B cell (primary cell): ENCODE measurements around the gene TENT5A. TPM values are rescaled to one million over a fixed set of nuclear protein-coding genes. Genes with fewer than 3 reads are reported as not detected.

Experiments
- ATAC-seq: fragments of 200-7000 bp; cut with Tn5 transposase; one replicate; pipeline ENCODE4 v1.10.0; 2021; ENCODE audit warnings: low read depth, mild to moderate bottlenecking, moderate number of reproducible peaks, moderate library complexity
- CTCF ChIA-PET: fragments of 350-600 bp; sonication (Branson Sonifier 250); formaldehyde crosslinking; loops from one replicate; lab custom pipeline; 2021; ENCODE audit warnings: antibody characterized with exemption, inconsistent platforms; lab: Charles Lee
- POLR2A ChIA-PET: fragments of 350-600 bp; sonication (Branson Sonifier 250); formaldehyde crosslinking; loops from one replicate; lab custom pipeline; 2021; ENCODE audit warnings: antibody characterized with exemption; lab: Charles Lee
- DNase-seq: peaks from one replicate; pipeline ENCODE4 v3.0.0; 2013
- H2AFZ ChIP-seq: 2 replicates; pipeline ENCODE4 v1.6.1; 2012; ENCODE audit warnings: mild to moderate bottlenecking, low read depth, low read length; ENCODE audit not compliant: insufficient read depth, poor library complexity, severe bottlenecking
- H3K27ac ChIP-seq, 2 donors: 1 replicate in 1 of 2; 2 replicates in 1 of 2; pipeline ENCODE4 v1.5.1; 2012 to 2013; ENCODE audit warnings: low read length in 2 of 2, mild to moderate bottlenecking in 2 of 2, moderate library complexity in 1 of 2
- H3K27me3 ChIP-seq, 4 experiments: fragments of 200-600 bp in 1 of 4; sonication (generic) in 1 of 4; replicated peaks in 1 of 4; 1 replicate in 2 of 4; 2 replicates in 2 of 4; pipeline versions ENCODE4 v1.6.1 to v1.7.0; 2013 to 2016; ENCODE audit warnings: low read length in 3 of 4, mild to moderate bottlenecking in 2 of 4, mixed read lengths in 1 of 4, moderate library complexity in 1 of 4; ENCODE audit not compliant: insufficient read depth in 4 of 4, control insufficient read depth in 3 of 4; ENCODE audit errors: control extremely low read depth in 1 of 4
- H3K36me3 ChIP-seq, 2 experiments: replicated peaks in 1 of 2; 1 replicate in 1 of 2; 2 replicates in 1 of 2; pipeline versions ENCODE4 v1.6.1 to v1.7.1; 2013; ENCODE audit warnings: low read length in 1 of 2; ENCODE audit not compliant: insufficient read depth in 2 of 2, control insufficient read depth in 1 of 2; ENCODE audit errors: control extremely low read depth in 1 of 2, extremely low read depth in 1 of 2
- H3K4me1 ChIP-seq, 2 donors: fragments of 200-600 bp in 1 of 2; sonication (generic) in 1 of 2; 1 replicate in 1 of 2; 2 replicates in 1 of 2; pipeline versions ENCODE4 v1.5.1 to v1.6.1; 2013 to 2017; ENCODE audit warnings: low read length in 2 of 2; ENCODE audit not compliant: control insufficient read depth in 2 of 2, insufficient read depth in 2 of 2
- H3K4me2 ChIP-seq: replicated peaks from 2 replicates; pipeline ENCODE3; 2012; ENCODE audit warnings: mild to moderate bottlenecking, low read depth, low read length; ENCODE audit not compliant: poor library complexity, severe bottlenecking
- H3K4me3 ChIP-seq, 5 experiments: fragments of 200-600 bp in 1 of 5; sonication (generic) in 1 of 5; 1 replicate in 3 of 5; 2 replicates in 2 of 5; pipeline versions ENCODE4 v1.5.1 to v1.7.0; 2011 to 2016; ENCODE audit warnings: low read length in 4 of 5, mild to moderate bottlenecking in 4 of 5, low read depth in 2 of 5, control low read depth in 1 of 5, moderate library complexity in 1 of 5; ENCODE audit not compliant: insufficient read depth in 1 of 5; ENCODE audit errors: control extremely low read depth in 1 of 5, extremely low read depth in 1 of 5
- H3K79me2 ChIP-seq: fragments of 200-600 bp; sonication (generic); one replicate; pipeline ENCODE4 v1.6.0; 2016; ENCODE audit warnings: low read length; ENCODE audit not compliant: control insufficient read depth, insufficient read depth
- H3K9ac ChIP-seq: fragments of 200-600 bp; sonication (generic); 2 replicates; pipeline ENCODE4 v1.6.1; 2017; ENCODE audit warnings: mild to moderate bottlenecking, low read length, moderate library complexity
- H3K9me3 ChIP-seq, 3 donors: one replicate each; pipeline versions ENCODE4 v1.6.1 to v1.7.1; 2013; ENCODE audit warnings: low read length in 2 of 3; ENCODE audit not compliant: control insufficient read depth in 2 of 3, insufficient read depth in 1 of 3; ENCODE audit errors: control extremely low read depth in 1 of 3
- H4K20me1 ChIP-seq: 2 replicates; pipeline ENCODE4 v1.6.0; 2012; ENCODE audit warnings: mild to moderate bottlenecking, low read length; ENCODE audit not compliant: insufficient read depth, control insufficient read depth, poor library complexity, severe bottlenecking
- H3K27ac Mint-ChIP-seq: one replicate; pipeline ENCODE4 v1.8.0; 2021; ENCODE audit warnings: mixed read lengths
- H3K27me3 Mint-ChIP-seq: one replicate; pipeline ENCODE4 v1.8.0; 2021; ENCODE audit warnings: mixed read lengths
- H3K4me1 Mint-ChIP-seq: one replicate; pipeline ENCODE4 v1.8.0; 2021; ENCODE audit warnings: mixed read lengths
- H3K4me3 Mint-ChIP-seq: one replicate; pipeline ENCODE4 v1.8.0; 2021; ENCODE audit warnings: mixed read lengths
- H3K9me3 Mint-ChIP-seq: one replicate; pipeline ENCODE4 v1.8.0; 2022; ENCODE audit warnings: mixed read lengths; ENCODE audit not compliant: insufficient read depth
- CTCF ChIP-seq: fragments of 200-600 bp; IDR thresholded peaks from one replicate; pipeline ENCODE4 v1.8.0; 2022; ENCODE audit warnings: antibody characterized with exemption, mild to moderate bottlenecking
- EZH2 ChIP-seq: IDR thresholded peaks from 2 replicates; pipeline ENCODE4 v1.6.1; 2012; ENCODE audit warnings: borderline replicate concordance, low read depth, mild to moderate bottlenecking, moderate library complexity, low read length; ENCODE audit not compliant: insufficient read depth, poor library complexity, severe bottlenecking
- WGBS: methylation state at CpG from one replicate; pipeline ENCODE4 v1.1.5; 2013; ENCODE audit warnings: missing lambda C conversion rate; ENCODE audit not compliant: insufficient coverage; 5-methylcytosine and 5-hydroxymethylcytosine counted together
- intact Hi-C: fragments of 100-400 bp; cut with micrococcal nuclease; formaldehyde crosslinking; loops from one replicate; pipeline ENCODE4 v1.10.0; 2022
- polyA plus RNA-seq: library from polyadenylated mRNA; depleted of rRNA; stranded (reverse); fragments of >200 nt; gene quantifications from 2 replicates; pipeline ENCODE4 v1.2.3, GENCODE V29; 2012
- total RNA-seq, 2 donors: library from RNA; stranded (reverse); fragments of 120-200 nt in 1 of 2; gene quantifications; 1 replicate in 1 of 2; 2 replicates in 1 of 2; pipeline versions ENCODE4 v1.2.3 to v1.2.4, GENCODE V29; 2013 to 2022

Gene TENT5A
- total and polyA plus RNA-seq, 2 donors (not counting 1 experiment from before 2014, with no cell fraction given), result 3.9 to 9.4 TPM

DNA sequence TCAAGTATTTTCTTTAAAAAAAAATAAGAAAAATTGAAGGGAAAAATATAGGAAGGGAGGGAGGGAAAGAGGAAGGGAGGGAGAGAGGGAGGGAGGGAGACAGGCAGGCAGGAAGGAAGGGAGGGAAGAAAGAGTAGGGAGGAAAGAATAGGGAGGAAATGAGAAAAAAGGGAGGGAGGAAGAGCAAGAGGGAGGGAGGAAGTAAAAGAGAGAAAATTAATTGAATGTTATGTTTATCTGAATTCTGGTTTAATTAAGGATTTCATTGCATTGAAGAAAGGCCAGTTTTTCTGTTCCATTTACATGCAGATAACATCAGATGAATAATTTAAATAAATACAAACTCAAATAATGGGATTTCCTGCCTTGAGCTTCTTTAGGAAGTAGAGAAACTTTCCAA is 47.8 kb downstream of the TENT5A start:
- no peaks in the 10 kb centered on the region for H3K9me3 ChIP-seq
- ATAC-seq (no peak), DNase-seq (no peak)
- H3K27ac ChIP-seq, result no peak overlapping the region
- H3K79me2 ChIP-seq, result no peaks in the 10 kb centered on the region
- no peaks in the 10 kb centered on the region for H3K4me1 Mint-ChIP-seq
- no peak overlapping the region for H3K4me3 Mint-ChIP-seq
- H3K36me3 ChIP-seq, result no peaks in the 10 kb centered on the region
- no peaks in the 10 kb centered on the region for H3K27me3 Mint-ChIP-seq
- no peaks in the 10 kb centered on the region for H3K4me1 ChIP-seq
- POLR2A ChIA-PET, result no interaction called here
- no peak for TF ChIP-seq EZH2
- TF ChIP-seq CTCF, result no peak
- CTCF ChIA-PET, result no interaction called here
- no peaks in the 10 kb centered on the region for H4K20me1 ChIP-seq
- H2AFZ ChIP-seq, result no peak overlapping the region
- no peak overlapping the region for H3K4me3 ChIP-seq
- H3K9ac ChIP-seq, result no peak overlapping the region
- no peak overlapping the region for H3K4me2 ChIP-seq
- no peaks in the 10 kb centered on the region for H3K9me3 Mint-ChIP-seq
- H3K27ac Mint-ChIP-seq, result no peak overlapping the region
- intact Hi-C loops, result no loop called here
- H3K27me3 ChIP-seq, result no peaks in the 10 kb centered on the region

DNA sequence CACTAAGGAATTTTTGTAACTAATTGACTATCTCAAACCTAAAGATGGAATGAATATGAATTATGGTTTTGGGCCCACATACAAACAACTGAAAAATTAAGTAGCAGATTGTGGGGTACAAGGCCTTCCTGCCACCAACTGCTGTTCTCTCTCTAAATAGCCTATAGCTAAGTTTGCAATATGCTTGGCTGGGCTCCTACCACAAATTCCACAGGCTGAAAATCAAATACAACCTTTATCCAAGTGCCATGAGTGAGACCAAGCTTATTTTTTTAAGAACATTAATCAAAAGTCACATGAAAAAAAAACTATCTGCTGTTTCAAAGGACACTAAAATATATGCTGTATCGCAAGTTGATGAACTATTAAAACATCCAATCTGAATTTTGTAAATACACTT is 52.1 kb downstream of the TENT5A start:
- H3K27ac ChIP-seq, result no peak overlapping the region
- Mint-ChIP-seq H3K9me3 (no peaks in the 10 kb centered on the region), H3K4me1 (peaks cover 3% of the 10 kb centered on the region), H3K4me3 (no peak overlapping the region), H3K27ac (no peak overlapping the region), H3K27me3 (no peaks in the 10 kb centered on the region)
- no peak overlapping the region for H3K4me3 ChIP-seq
- no peak overlapping the region for H3K9ac ChIP-seq
- DNase-seq (no peak), ATAC-seq (no peak)
- H4K20me1 ChIP-seq, result no peaks in the 10 kb centered on the region
- H3K4me1 ChIP-seq, result peaks cover 0 to 7% of the 10 kb centered on the region in 2 donors
- no peak for TF ChIP-seq EZH2
- TF ChIP-seq CTCF, result no peak
- POLR2A ChIA-PET, result no interaction called here
- no peaks in the 10 kb centered on the region for H3K36me3 ChIP-seq
- no peaks in the 10 kb centered on the region for H3K27me3 ChIP-seq
- H3K79me2 ChIP-seq, result no peaks in the 10 kb centered on the region
- no peaks in the 10 kb centered on the region for H3K9me3 ChIP-seq
- WGBS, result no CpG with 5 or more reads among the region's 1 CpG
- H3K4me2 ChIP-seq, result no peak overlapping the region
- intact Hi-C loops, result no loop called here
- CTCF ChIA-PET, result no interaction called here
- H2AFZ ChIP-seq, result no peak overlapping the region
